Stimulated activated CD8-positive, alpha-beta memory T cell treated with anti-CD3 and anti-CD28 coated beads, Interleukin-12 subunit alpha, Interleukin-12 subunit beta, amount 100 ng/mL, for 24 hours (primary cell): ENCODE measurements around the gene CCDC186.

Source experiments
- DNase-seq: peaks from one replicate; pipeline ENCODE4 v3.0.0-alpha.2; 2020; ENCODE audit errors: extremely low read depth

The CCDC186 gene

DNA sequence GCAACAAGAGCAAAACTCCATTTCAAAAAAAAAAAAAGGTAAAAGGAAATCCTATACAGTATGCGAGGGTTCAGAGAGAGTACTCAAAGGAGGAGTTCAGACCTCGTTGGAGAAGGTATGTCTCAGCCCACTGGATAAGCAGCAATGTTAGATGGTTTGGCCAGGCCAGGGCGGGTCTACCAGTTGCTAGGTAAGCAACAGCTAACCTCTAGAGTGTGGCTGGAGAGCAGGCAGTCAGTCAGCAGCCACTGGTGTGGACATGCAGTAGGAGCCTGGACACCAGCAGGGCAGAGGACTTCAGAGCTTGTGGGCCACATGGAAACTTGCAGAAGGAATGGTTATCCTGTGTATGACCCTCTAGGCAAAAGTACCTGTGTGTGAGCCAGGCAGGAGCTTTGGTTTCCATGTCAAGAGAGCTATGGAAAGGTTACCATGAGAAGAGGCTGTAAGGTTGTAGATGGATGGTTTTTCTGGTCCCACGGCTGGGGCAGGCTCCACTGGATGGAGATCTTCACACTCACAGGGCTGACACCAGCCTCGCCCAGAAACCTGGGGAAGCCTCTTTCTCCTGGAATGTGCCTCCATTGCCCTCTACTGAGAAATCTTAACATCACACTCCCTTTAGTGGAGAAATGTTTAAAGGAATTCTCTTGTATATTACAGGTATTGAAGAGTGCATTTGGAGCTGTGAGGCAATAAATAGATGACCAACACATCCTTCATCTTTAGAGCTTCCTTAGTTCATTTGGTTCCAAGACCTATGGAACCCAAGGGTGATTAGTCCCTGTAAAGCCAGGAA is 63.6 kb downstream of the CCDC186 start:
- DNase-seq: no peak

DNA sequence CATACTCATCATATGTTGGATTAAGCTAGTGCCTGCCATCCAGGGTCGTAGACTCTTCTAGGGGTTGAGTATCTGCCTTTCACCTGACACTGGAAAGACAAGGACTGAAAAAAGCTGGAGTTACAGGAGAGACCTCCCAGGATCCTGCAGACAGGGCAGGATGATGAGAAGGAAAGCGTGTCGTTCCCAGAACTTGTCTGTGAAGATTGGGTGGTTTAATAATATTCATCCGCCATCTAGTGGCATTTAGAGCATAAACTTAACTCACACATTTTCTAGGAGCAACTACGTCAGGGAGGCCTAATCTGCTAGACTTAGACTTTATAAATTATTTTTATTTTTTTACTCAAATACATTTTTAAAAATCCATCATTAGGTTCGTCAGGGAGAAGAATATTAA is 70.7 kb downstream of the CCDC186 start:
- no peak for DNase-seq

DNA sequence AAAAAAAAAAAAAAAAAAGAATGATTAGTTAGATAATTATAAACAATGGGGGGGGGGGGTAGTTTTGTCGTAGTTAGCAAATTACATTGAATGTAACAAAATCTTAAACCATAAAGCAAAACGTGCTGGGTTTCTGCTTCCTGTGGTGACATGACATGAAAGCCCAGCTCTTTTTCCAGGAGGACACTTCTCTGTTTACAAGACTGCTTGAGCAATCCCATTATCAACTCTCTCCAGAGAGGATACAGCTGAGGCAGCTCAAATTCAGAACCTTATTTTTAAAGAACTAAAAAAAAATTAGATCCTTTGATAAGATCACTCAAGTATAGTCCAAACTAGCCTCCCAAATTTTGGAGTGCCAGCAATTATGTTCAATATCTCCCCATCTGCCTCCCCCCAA is 71.7 kb downstream of the CCDC186 start:
- no peak for DNase-seq

DNA sequence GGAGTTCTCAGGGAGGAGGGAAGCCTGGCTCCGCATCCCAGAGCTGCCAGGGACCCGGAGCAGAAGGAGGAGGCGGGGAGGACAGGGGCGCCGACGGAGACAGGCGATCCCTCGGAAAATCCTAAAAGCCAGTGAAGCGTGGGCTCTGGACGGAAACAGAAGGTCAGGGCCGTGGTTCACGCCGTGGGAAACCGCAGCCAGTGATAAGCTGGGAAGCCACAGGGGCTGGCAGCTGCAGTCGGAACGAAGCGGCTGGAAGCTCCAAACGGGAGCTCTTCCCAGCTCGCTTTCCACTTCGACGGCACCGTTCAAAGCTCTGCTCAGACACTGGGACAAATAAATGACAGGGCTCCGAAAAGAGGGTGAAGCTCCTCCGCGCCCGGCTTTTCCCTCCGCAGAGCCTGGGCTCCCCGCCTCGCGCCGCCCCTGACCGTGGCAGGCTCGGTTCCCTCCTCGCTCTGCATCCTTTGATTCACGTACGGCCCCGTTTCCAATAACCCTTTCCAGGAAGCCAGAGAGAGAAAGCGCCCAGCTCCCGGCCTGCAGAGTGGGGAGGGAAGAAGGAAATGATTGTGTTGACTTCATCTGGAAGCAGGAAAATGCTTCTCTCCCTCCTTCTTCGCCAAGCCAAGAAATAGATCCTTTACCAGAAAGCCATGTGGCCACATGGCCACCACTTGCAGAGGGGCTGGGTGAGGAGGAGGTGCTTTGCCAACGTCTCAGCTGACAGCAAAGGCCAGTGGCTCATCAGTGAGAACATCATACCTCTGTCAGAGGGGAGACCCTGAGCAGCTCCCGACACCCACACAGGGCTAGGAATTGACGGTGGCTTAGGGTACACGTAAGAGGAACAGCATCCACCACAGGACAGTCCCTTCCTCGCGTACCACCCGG is 72.9 kb downstream of the CCDC186 start:
- DNase-seq: no peak

DNA sequence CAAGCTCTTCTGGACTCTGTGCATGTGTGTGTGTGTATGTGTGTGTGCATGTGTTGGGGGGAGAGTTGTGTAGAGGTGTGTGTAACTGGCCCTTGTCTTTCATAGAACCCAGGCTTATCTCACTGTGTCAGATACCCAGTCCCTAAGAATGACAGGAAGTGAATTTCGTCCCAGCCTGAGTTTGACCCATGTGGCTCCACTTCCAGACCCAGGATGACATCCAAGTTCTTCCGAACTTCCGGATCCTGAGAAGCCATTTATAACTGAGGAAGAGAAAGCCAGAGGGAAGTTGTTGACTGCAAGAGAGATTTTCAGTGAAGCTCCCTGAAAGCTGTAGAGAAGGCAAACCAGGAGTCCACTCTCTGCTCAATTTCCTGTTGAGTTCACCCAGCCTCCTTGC is 77.1 kb downstream of the CCDC186 start:
- DNase-seq: no peak

DNA sequence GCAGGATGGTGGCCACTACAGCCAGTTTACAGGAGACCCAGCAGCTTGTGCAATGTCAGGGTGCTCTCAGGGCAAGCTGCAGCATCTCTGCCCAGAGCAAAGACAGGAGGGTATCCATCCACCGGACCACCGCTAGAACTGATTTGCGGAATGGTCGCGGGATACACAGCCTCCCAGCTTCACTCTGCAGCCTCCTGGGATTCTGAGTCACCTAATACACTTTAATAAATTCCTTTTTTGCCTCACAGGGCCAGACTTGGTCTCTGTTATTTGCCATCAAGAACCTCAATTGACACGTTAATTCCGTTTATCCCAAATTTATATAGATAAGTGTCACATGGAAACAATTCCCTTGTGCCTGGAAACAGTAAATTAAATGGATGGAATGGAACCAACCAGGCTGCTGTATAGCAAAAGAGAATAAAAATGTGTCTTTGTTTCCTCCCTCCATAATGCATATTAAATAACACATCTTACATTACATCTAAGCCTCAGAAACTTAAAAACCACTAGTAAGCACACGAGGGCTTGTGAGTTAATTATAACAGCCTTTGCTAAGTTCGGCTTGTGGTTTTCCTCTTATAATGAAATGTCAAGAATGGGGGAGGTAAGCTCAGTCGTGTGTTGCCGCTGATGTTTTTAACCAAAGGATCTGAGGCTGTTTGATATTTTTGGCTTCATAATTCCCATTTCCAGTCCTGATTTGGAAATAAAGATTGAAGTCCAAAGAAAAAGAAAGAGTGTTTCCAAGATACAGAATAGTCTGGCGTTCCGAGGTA is 78.3 kb downstream of the CCDC186 start:
- no peak for DNase-seq

DNA sequence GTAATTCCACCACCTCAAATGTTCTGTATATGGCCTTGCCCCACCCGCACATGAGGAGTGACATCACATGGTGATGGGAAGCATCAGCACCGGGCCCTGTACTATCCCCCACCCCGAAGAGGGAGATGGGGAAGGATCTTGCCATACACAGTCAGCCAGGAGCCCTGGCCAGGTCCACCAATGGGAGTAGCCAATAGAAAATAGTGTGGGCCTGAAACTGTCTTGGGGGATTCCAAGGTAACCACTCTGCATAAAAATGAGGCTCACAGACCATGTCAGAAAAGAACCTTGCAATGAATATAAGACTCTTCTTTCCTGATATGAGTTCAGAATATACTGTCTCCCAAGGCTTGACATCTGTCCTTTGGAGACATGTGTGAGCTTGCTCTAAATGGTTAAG is 79.2 kb downstream of the CCDC186 start:
- DNase-seq: no peak

DNA sequence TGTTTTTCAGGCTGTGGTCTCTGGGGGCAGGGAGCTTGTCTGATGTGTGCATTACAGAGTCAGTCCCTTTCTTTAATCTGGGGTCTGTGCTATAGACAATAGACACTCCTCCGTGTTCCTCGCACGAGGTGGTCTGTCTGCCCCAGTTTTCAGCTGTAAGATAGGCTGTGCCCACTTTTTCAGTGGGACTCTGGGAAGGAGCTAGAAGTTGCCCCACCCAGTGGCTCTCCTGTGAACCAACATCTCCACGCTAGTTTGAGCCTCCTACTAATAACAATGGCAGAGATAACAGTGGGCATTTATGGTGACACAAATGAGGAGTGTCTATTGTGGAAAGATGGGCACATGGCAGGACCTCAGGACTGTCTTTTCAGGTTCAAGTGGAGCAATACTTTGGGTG is 86.3 kb downstream of the CCDC186 start:
- DNase-seq: no peak

DNA sequence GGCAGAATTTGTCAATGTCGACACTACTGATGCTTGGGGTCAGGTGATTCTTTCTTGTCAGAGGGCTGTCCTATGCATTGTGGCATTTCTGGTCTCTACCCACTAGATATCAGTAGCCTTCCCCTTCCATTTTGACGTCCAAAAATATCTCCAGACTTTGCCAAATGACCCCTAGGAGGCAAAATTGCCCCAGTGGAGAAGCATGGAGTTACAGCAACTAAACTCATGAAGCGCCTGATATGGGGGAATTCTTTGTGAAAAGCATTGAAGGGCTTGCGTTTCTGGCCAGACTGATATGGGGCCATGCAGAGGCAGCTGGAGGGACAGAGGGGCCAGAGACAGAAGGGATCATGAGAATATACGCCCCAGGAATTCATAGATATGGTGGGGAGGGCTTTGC is 86.7 kb downstream of the CCDC186 start:
- DNase-seq: no peak

DNA sequence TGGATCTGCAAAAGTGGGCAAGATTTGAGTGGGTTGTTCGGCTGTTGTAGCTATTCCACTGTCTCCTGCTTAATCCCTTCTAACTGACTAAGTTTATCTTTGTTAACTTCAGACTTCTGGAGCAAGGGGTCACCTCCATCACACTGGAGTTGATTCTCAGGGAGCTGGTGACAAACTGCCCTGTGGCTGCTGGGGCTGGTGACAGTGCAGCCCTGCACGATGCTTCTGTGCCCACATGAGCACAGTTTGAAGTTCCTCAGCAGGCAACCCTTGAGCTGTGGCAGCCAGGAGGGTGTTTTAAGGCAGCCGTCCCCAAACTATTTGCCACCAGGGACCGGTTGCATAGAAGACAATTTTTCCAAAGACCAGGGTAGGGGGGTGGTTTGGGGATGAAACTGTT is 89.8 kb downstream of the CCDC186 start:
- DNase-seq: no peak

DNA sequence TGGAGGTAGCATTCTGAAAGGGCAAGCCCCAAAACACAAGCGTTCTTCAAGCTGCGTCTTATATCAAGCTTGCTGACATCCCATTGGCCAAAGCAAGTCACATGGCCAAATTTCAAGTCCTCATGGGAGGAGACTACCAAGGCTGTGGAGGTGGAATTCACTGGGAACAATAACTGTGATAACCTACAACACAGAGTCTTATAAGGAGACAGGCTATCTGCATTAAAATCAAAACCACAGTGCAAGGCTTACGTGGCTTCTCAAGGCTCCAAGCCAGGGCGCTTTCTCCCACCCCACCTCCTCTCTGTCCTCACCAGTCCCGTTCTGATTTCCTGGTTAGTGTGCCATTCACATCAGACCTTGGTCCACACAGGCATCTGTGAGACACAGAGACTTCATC is 91.0 kb downstream of the CCDC186 start:
- no peak for DNase-seq

DNA sequence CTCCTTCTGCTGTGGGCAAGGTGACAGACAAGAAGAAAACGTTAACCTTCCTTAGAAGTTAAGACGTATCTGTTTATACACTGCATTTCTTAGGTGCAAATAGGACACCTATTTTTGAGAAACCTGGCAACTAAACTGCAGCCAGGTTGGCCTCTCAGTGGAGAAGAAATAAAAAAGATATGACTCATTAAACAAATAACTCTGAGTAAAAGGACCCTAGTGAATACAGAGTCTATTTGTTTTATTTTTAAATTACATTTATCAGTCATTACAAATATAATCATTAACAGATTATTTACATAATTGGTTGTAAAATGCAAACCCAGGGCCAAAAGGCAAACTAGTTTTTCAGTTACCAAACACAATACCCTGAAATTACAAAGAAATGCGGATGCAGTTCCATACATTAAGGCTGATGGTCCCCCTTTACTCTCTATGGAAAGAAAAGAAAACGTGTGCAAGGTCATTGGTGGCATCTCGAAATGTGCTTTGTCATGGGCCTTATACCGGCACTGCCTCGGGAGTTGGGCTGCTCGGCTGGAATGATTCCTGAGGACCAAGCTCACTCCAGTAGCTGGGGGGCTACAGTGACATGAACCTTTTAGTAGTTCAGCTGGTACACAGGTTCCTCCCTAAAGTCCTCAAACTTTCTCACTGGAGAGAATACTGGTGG is 92.0 kb downstream of the CCDC186 start:
- DNase-seq: no peak

DNA sequence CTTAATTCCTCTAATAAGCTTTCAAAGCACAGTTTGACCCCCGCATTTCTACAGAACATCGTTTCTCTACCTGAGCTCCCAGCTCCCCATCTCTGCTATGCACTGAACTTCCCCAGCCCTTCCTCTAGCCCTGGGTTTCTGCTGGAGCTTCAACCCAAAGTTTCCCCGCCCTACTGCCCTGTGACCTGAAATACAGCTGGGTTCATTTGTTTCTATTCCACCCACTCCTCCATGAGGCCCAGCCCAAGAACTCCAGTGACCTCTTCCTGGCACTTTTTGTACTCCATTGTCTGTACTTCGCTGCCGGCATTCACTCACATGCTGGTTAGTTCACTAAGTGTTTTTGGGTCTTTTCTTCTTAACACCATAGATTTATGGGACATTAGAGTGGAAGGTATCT is 94.6 kb downstream of the CCDC186 start:
- no peak for DNase-seq

DNA sequence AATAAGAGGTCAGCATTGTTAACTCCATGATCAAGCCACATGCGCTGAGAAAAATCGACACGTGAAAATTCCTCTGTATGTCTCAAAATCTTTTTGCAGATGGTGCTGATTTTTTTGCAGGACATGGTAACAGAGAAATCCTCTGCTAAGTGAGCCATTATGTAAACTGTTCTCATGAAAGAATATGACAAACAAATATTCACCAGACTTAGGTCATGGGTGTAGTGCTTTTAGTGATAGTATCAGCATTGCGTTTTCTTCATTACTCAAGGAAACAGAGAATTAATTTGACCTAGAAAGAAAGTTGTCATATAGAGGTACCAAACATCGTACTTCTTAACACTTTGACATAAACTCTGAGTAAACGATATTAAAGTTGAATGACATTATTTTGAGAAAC is 95.7 kb downstream of the CCDC186 start:
- no peak for DNase-seq

DNA sequence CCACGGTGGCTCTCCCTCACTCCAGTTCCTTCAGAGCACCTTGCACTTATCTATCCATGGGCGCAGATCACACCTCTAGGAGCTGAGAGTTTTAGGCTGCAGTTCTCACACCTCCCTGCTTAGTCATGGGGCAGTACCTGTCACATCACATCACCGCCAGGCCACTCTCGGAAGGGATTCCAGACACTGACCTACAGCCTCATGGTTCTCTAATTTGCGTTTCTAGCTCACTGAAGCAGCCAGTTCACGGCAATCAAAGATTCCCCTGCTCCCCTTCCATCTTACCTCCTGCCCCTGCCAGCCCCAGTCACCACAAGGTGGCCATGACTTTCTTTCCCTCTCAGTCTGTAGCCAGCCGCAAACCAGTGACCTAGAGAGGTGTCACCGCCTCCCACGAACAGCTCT is 96.2 kb downstream of the CCDC186 start:
- DNase-seq: no peak

DNA sequence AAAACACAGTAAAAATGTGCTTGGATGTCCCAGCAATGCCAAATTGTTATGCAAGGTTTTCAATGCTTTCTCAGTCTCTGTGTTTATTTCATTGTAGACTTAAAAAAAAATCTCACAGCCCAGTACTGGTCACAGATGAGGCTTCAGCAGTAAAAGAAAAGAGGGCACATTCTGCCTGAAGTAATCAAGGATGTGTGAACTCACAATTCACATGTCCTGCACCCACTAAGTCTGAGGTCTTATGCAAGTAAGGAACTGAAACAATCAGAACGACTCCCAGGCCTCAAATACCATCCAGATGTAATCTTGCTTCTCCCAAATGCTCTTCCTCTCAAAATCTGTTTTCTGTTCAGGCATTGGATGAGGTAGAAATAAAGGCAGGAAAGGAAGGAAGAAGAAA is 96.7 kb downstream of the CCDC186 start:
- DNase-seq: no peak

DNA sequence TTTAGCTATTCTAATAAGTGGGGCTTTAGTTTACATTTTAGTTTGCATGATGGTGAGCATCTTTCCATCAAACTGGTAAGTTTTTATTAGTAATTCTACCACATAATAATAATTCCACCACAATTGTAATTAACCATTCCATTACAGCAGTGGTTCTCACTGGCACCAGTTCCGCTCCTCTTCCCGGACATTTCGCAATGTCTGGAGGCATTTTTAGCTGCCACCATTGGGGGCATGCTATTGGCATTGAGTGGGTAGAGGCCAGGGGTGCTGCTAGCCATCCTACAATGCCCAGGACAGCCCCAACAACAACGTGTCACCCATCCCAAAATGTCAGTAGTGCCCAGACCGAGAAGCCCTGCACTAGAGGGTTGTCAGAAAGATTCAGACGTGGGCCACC is 98.9 kb downstream of the CCDC186 start:
- DNase-seq: no peak

DNA sequence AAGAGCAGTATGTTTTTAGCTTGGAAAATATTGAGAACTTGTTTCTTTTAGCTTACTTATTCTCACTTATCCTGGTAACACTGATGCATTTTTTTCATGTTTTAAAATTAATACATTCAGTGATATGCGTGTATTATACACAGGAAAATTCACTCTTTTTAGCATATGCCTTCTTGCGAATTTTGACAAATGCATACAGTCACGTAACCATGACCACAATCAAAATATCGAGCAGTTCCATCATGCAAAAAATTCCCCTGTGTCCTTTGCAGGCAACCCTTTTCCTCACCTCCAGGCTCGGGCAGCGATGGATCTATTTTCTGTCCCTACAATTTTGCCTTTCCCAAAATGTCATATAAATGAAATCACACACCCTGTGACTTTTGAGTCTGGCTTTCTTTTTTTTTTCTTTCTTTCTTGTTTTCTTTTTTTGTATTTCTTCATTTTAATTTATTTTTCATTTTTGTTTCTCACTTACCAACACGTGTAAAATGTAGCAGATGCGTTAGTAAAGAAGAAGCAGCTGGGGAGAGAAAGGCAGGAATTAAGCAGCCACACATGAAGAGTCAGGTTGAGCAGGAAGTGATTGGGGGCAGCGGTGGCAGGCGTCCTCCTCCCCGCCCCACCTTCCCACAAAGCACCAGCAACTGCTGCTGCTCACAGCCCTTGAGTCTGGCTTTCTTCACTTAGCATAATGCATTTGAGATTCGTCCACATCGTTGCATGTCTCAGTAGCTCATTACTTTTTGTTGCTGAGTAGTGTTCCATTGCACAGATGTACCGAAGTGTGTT is 100.4 kb downstream of the CCDC186 start:
- DNase-seq: no peak

DNA sequence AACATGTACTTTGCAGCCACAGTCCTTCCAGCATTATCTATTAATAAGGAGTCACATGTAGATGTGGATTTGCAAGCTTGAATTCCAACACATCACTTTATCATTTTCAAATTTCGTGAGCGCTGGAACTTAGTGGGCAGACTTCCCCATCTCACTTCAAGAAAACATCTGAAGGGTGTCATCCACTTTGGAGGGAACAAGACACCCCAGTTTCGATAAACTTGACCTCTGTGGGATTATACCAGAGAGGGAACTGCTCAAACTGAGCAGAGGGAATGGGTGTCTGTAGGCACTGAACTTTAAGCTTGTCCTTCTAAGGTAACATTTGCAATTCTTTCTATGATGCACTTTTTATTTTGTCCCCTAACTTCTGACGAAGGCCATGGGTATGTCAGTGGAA is 102.8 kb downstream of the CCDC186 start:
- DNase-seq: no peak
